GM21447 (cell line): ENCODE data around the gene CAPN13.

Source experiments
- ATAC-seq: cut with Tn5 transposase; IDR thresholded peaks from one replicate; pipeline ENCODE4 v1.9.1; 2021; ENCODE audit not compliant: unreplicated experiment

CAPN13 gene

GRCh38 chr2:30807249-30807648 lies at the start of gene CAPN13:
Gene CAPN13, minus strand, starts transcription at chr2:30807446. Its CDS starts 20,121 bp downstream, at chr2:30787325.
- no peak for ATAC-seq

- no peak for ATAC-seq
Measured at GRCh38 chr2:30847841-30848240, 40.6 kb upstream of the CAPN13 start.

GRCh38 chr2:30847329-30847728 lies 40.1 kb upstream of the CAPN13 start:
- ATAC-seq: no peak

GRCh38 chr2:30828586-30828985 lies 21.3 kb upstream of the CAPN13 start:
- ATAC-seq: no peak

GRCh38 chr2:30826916-30827315 lies 19.7 kb upstream of the CAPN13 start:
- ATAC-seq: no peak

- ATAC-seq: no peak
Measured at GRCh38 chr2:30826481-30826880, 19.2 kb upstream of the CAPN13 start.

GRCh38 chr2:30823452-30823851 lies 16.2 kb upstream of the CAPN13 start:
- ATAC-seq: no peak

GRCh38 chr2:30821960-30822359 lies 14.7 kb upstream of the CAPN13 start:
- ATAC-seq: no peak

GRCh38 chr2:30820381-30821055 lies 13.3 kb upstream of the CAPN13 start:
- ATAC-seq: no peak

- ATAC-seq: no peak
Measured at GRCh38 chr2:30809938-30810337, 2.7 kb upstream of the CAPN13 start.

- no peak for ATAC-seq
Measured at GRCh38 chr2:30808695-30809094, 1.4 kb upstream of the CAPN13 start.

- ATAC-seq: no peak
Measured at GRCh38 chr2:30803281-30803680, 4.0 kb downstream of the CAPN13 start.

- ATAC-seq: no peak
Measured at GRCh38 chr2:30802611-30803010, 4.6 kb downstream of the CAPN13 start.

GRCh38 chr2:30801821-30802455 lies 5.3 kb downstream of the CAPN13 start:
- ATAC-seq: no peak

GRCh38 chr2:30800159-30800558 lies 7.1 kb downstream of the CAPN13 start:
- no peak for ATAC-seq

- ATAC-seq: no peak
Measured at GRCh38 chr2:30799366-30799765, 7.9 kb downstream of the CAPN13 start.

- ATAC-seq: no peak
Measured at GRCh38 chr2:30798536-30798991, 8.7 kb downstream of the CAPN13 start.

- ATAC-seq: no peak
Measured at GRCh38 chr2:30797381-30798015, 9.7 kb downstream of the CAPN13 start.

GRCh38 chr2:30796699-30797098 lies 10.5 kb downstream of the CAPN13 start:
- ATAC-seq: no peak

- no peak for ATAC-seq
Measured at GRCh38 chr2:30792521-30792920, 14.7 kb downstream of the CAPN13 start.

- no peak for ATAC-seq
Measured at GRCh38 chr2:30790879-30791278, 16.4 kb downstream of the CAPN13 start.

GRCh38 chr2:30789670-30790210 lies 17.5 kb downstream of the CAPN13 start:
- no peak for ATAC-seq
